GM21717 (cell line): ENCODE results near the gene SPTBN1.

ENCODE experiments used
- ATAC-seq: cut with Tn5 transposase; IDR thresholded peaks from one replicate; pipeline ENCODE4 v1.9.1; 2021; ENCODE audit warnings: mild to moderate bottlenecking, moderate library complexity; ENCODE audit not compliant: unreplicated experiment

The SPTBN1 gene

DNA sequence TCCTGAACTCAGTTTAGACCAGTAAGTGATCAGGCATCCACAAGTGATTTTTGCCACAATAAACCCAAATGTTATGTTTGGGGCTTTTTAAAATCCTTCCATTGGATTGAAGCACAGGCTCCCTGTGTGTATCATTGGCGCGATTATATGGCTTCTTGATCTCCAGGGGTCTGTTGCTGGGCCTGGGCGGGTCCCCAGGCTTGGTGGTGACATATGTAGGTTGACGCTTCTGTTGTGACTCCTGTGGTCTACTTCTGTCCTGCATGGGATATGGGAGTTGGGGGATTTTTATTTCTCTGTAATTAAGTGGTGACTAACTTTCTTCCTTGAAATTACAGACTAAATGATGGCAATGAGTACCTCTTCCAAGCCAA, 211.1 kb downstream of the SPTBN1 start:
- ATAC-seq = no peak

GRCh38 chr2:54667726-54668650, 211.9 kb downstream of the SPTBN1 start:
- ATAC-seq = no peak

GRCh38 chr2:54668711-54669110, 212.6 kb downstream of the SPTBN1 start:
- ATAC-seq = no peak

GRCh38 chr2:54669677-54670484, 213.8 kb downstream of the SPTBN1 start:
- ATAC-seq = no peak

- no peak for ATAC-seq
Measured at GRCh38 chr2:54670485-54671009, 214.4 kb downstream of the SPTBN1 start.

DNA sequence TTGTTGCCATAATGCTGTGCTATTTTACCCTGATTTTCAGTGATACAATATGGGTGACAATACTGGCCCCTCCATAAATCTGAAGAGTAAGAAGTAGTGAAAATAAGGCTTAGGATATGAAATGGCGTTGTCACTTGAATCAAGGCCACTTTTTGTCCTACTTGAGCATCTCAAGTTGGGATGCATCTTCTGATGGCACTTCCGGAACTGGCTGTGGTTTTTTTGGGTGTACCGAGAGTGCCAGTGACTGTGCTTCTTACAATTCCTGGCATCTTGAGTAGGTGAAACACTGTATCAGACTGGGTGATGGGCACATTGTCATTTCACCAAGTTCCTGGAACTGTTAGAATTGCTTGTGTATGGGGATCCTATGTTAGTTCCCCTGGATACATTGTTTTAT, 214.9 kb downstream of the SPTBN1 start:
- no peak for ATAC-seq

DNA sequence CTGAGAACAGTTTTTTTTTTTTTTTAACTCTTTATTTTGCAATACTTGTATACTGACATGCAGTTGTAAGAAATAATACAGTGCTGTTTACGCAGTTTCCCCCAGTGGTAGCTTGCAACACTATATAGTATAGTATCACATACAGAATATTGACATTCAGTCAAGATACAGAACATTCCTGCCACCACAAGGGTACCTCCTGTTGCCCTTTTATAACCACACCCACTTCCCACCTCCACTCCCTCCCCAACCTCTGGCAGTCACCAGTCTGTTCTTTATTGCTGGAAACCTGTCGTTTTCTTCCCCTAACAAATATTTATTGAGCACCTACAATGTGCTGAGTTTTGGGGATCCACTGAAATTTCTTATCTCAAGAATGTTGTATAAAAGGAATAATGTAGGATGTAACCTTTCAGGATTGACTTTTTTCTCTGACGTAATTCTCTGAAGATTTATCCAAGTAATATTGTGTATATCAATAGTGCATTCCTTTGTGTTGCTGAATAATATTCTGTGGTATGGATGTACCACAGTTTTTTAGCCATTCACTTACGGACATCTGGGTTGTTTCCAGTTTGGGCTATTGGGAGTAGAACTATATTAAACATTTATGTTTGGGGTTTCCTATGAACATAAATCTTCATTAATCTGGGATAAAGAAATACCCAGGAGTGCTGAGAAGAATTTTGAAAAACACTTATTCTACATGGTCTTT, 215.9 kb downstream of the SPTBN1 start:
- ATAC-seq = no peak

GRCh38 chr2:54672590-54673456, 216.7 kb downstream of the SPTBN1 start:
- peak; percentile 56 for ATAC-seq

DNA sequence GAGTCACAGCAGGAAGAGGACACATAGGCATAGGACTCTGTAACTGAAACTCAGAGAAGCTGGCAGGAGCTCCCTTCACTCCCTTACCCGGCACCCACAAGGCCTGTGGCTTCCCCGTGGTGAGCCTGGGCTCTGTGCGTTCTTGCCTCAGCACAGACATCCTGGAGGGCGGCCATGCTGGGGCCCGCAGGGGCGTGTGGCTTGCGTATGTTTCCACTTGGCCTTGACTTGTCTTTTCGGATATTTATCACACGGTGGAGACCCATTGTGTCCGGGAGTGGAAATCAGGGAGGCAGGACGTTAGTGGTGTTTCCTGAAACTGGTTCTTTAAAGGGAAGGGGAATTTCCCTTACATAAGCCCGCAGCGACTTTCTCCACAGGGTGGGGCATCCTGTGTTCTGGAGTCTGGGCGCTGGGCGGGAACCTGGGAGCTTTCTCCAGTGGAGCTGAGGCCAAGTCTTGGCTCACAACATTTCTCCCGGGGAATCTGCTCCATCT, 217.4 kb downstream of the SPTBN1 start:
- ATAC-seq = peak; percentile 38

DNA sequence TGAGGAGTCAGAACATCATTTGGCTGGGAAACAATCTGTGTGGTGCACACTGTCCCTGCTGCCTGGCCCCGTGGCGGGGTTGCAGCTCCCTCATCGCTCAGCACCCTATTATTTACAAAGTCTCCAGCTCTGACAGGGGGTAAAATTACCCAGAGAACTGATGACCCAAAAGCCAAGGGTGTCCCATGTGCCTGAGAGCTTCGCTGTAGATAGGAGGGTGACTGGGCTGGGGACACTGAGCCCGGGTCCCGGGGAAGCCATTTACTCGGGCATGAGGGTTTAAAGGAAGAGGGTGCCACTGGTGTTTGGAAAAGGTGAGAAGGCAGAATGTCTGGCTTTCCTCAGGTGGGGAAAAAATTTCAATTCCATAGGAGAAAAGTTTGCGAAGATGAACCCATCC, 219.2 kb downstream of the SPTBN1 start:
- ATAC-seq = no peak

DNA sequence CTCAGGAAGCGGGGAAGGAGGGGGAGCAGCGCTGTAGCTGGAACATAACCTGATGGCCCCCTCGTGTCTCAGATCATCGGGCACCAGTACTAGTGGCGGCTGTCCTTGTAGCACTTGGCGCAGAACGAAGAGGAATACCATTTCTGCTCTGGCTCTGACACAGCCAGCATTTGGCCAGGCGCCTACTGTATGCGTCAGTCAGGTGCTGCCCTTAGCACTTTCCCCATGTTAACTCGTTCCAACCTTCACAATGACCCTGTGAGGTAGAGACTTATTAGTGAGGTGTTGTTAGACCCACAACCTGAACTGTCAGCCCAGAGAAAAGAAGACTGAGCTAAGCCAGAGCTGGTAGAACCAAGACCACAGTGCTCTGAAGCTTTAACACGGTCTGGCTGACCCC, 219.6 kb downstream of the SPTBN1 start:
- ATAC-seq = no peak

DNA sequence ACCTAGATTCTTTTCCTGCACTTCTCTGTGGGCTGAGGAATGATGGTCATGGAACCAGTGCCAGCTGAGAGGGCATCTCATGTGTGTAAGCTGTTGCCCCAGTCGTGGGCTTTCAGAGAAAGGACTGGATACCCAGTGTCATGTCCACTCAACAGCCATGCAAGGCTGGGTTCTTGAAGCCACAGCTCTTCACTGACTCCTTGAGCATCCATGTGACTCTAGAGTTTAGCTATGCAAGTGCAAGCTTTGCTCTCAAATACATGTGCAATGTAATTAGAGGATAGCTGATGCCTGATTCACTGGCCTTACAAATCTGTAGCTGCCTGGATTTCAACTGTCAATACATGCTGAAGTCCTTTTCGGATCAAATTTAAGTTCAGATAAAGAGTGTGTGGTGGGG, 220.5 kb downstream of the SPTBN1 start:
- no peak for ATAC-seq

GRCh38 chr2:54677476-54678265, 221.5 kb downstream of the SPTBN1 start:
- no peak for ATAC-seq

DNA sequence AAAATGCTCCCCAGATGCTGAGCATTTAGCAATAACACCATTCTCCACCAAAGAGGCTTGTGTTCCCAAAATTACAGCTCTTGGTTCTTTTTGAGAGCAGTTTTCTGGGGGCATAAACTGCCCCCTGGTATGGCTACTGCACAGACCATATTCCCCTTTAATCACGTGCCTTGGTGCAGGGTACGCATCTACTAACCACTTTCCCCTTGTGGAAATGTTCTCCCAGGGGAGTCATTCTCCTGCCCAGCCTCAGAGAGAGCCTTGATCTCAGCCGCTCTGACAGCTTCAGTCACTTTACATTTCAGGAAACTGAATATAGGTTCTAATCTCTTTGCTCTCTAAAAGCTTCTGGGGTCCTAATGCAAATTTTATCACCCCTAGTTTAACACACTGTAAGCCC, 222.6 kb downstream of the SPTBN1 start:
- no peak for ATAC-seq

GRCh38 chr2:54680397-54681041, 224.4 kb downstream of the SPTBN1 start:
- peak; percentile 84 for ATAC-seq

GRCh38 chr2:54681416-54681815, 225.3 kb downstream of the SPTBN1 start:
- no peak for ATAC-seq

DNA sequence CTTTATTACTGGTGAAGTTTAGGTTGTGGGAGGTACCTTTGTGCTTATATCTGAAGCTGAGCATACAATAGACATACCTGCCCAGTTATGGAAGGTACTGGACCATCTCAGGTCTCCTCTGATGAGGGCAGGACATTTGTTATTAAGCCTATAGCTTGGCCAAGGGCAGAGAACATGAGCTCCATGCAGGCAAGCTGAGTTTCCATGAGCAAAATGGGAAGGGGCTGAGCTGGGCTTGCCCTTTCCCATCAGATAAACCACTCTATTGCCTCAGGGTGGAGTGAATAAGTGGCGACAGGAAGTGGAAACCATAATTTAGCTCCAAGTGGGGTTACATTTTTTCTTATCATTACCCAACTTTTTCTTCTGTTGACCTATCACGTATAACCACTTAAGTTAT, 227.5 kb downstream of the SPTBN1 start:
- no peak for ATAC-seq

DNA sequence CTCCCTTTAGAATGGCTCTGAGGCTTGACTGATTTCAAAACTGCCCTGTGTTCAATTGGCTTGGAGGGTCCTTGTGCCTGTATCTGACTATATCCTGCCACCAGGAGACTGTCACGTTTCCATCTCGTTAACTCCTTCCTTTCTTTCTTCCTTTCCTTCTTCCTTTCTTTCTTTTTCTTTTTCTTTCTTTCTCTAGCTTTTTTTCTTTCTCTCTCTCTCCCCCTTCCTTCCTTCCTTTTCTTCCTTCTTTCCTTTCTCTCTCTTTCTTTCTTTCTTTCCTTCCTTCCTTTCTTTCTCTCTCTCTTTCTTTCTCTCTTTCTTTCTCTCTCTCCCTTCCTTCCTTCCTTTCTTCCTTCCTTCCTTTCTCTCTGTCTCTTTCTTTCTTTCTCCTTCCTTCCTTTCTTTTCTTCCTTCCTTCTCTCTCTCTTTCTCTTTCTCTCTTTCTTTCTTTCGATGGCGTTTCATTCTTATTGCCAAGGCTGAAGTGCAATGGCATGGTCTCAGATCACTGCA, 229.2 kb downstream of the SPTBN1 start:
- ATAC-seq = no peak
